Effector memory CD4-positive, alpha-beta T cell (primary cell): Measurements from ENCODE around the gene TNNC1.

Experiments used
- DNase-seq, 3 donors: peaks; one replicate each; pipeline ENCODE4 v3.0.0-alpha.2; 2020
- H3K27ac ChIP-seq: 2 replicates; pipeline ENCODE4 v1.7.0; 2013; ENCODE audit warnings: mild to moderate bottlenecking, low read length, moderate library complexity; ENCODE audit not compliant: insufficient read depth, poor library complexity, severe bottlenecking
- H3K27me3 ChIP-seq: replicated peaks from 2 replicates; pipeline ENCODE4 v1.7.0; 2013; ENCODE audit warnings: mild to moderate bottlenecking, low read length; ENCODE audit not compliant: insufficient read depth, control insufficient read depth, poor library complexity, severe bottlenecking
- H3K36me3 ChIP-seq: 2 replicates; pipeline ENCODE4 v1.7.0; 2013; ENCODE audit warnings: mild to moderate bottlenecking, low read length, moderate library complexity; ENCODE audit not compliant: control insufficient read depth, insufficient read depth
- H3K4me1 ChIP-seq: 2 replicates; pipeline ENCODE4 v1.7.0; 2013; ENCODE audit warnings: low read length, mild to moderate bottlenecking; ENCODE audit not compliant: control insufficient read depth, insufficient read depth, poor library complexity, severe bottlenecking
- H3K4me3 ChIP-seq: 2 replicates; pipeline ENCODE4 v1.7.0; 2013; ENCODE audit warnings: low read length, low read depth, mild to moderate bottlenecking; ENCODE audit not compliant: insufficient read depth, poor library complexity, severe bottlenecking
- H3K9me3 ChIP-seq: 2 replicates; pipeline ENCODE4 v1.7.0; 2013; ENCODE audit warnings: mild to moderate bottlenecking, low read length, moderate library complexity; ENCODE audit not compliant: control insufficient read depth
- total RNA-seq, 3 donors: gene quantifications; one replicate each; lab custom pipeline; 2026; lab: John Stamatoyannopoulos, UW

The TNNC1 gene
- 2.9 to 3.3 (median 3.2) reads per million in 3 donors for total RNA-seq

- Histone ChIP-seq H3K4me3 (peak within 1 kb of the TSS; percentile 47), H3K27ac (peak within 1 kb of the TSS; percentile 88), H3K4me1 (peaks cover 27% of the 10 kb centered on the region), H3K9me3 (no peaks in the 10 kb centered on the region), H3K27me3 (no peaks in the 10 kb centered on the region), H3K36me3 (peaks cover 10% of the 10 kb centered on the region)
- DNase-seq = no peak
Measured at GRCh38 chr3:52453496-52454249, at the start of gene TNNC1. TSS of gene TNNC1 (minus strand) at chr3:52454041. CDS start at chr3:52454015, 26 bp downstream.

- no peak overlapping the region for H3K27ac ChIP-seq
- H3K4me3 ChIP-seq = no peak overlapping the region
Measured at GRCh38 chr3:52502808-52503350, 49.0 kb upstream of the TNNC1 start.

GRCh38 chr3:52502001-52502400, 48.2 kb upstream of the TNNC1 start:
- H3K36me3 ChIP-seq = no peaks in the 10 kb centered on the region
- H3K4me1 ChIP-seq = no peaks in the 10 kb centered on the region
- no peaks in the 10 kb centered on the region for H3K27me3 ChIP-seq
- H3K4me3 ChIP-seq = no peak overlapping the region
- DNase-seq = no peak
- H3K27ac ChIP-seq = no peak overlapping the region
- H3K9me3 ChIP-seq = no peaks in the 10 kb centered on the region

More at GRCh38 chr3:52502808-52503350, 49.0 kb upstream of the TNNC1 start:
- Histone ChIP-seq H3K4me1 (no peaks in the 10 kb centered on the region), H3K36me3 (no peaks in the 10 kb centered on the region), H3K9me3 (no peaks in the 10 kb centered on the region), H3K27me3 (no peaks in the 10 kb centered on the region)
- no peak for DNase-seq

GRCh38 chr3:52501046-52501445, 47.2 kb upstream of the TNNC1 start:
- Histone ChIP-seq H3K27me3 (no peaks in the 10 kb centered on the region), H3K9me3 (no peaks in the 10 kb centered on the region), H3K36me3 (no peaks in the 10 kb centered on the region), H3K27ac (no peak overlapping the region), H3K4me1 (no peaks in the 10 kb centered on the region), H3K4me3 (no peak overlapping the region)
- no peak for DNase-seq

DNA sequence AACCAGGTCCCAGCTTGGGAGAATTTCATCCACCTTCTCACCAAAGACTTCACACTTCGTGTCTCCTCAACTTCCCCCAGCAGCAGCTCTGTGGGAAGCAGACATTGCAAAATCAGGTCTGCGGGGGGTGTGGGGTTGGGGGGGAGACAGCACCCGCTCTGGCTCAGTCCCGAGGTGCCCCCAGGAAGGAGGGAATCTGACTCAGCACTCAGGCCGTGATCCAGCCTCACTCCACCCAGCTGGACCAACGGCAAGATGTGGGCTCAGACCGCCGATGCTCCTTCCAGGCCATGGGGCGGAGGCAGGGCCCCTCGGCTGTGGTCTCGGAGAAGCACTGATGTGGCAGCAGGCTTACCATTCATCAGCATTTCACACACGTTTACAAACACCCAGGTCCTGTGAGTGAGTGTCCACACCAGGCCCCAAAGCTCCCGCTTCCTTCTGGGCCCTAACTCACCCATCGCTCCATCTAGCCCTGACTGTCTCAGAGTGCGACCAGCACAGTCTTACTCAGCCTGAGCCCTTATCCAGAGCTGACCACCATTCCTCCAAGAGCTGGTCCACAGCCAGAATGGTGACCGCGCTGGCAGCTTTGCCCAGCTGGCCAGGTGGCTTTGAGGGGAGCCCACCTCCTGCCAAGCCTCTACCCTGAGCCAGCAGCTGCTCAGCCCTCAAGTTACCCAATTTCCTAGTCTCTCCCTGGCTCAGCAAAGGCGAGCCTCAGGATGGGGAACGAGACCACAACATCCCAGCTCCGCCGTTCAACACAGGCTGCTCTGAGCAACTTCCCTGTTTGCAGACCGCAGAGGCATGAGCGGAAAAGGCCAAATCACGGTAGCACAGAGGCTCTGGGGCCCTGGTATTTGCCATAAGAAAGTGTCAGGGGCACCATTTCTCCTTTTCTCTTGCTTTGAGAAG, 44.6 kb upstream of the TNNC1 start:
- H3K4me3 ChIP-seq = no peak overlapping the region
- DNase-seq = no peak
- no peak overlapping the region for H3K27ac ChIP-seq
- no peaks in the 10 kb centered on the region for H3K4me1 ChIP-seq
- no peaks in the 10 kb centered on the region for H3K9me3 ChIP-seq
- peaks cover 4% of the 10 kb centered on the region for H3K36me3 ChIP-seq
- no peaks in the 10 kb centered on the region for H3K27me3 ChIP-seq

GRCh38 chr3:52495777-52496602, 42.1 kb upstream of the TNNC1 start:
- DNase-seq = no peak
- Histone ChIP-seq H3K27ac (no peak overlapping the region), H3K4me3 (no peak overlapping the region), H3K4me1 (no peaks in the 10 kb centered on the region), H3K27me3 (no peaks in the 10 kb centered on the region), H3K36me3 (peaks cover 23% of the 10 kb centered on the region), H3K9me3 (no peaks in the 10 kb centered on the region)

- no peak within 1 kb of the TSS for H3K4me3 ChIP-seq
- no peaks in the 10 kb centered on the region for H3K4me1 ChIP-seq
- H3K27ac ChIP-seq = no peak within 1 kb of the TSS
- H3K36me3 ChIP-seq = peaks cover 33% of the 10 kb centered on the region
- no peak for DNase-seq
- H3K27me3 ChIP-seq = no peaks in the 10 kb centered on the region
- H3K9me3 ChIP-seq = no peaks in the 10 kb centered on the region
Measured at GRCh38 chr3:52494886-52495495, 41.1 kb upstream of the TNNC1 start, which contains the start of gene STAB1. TSS of gene STAB1 (plus strand) at chr3:52495338. CDS start at chr3:52495414, 76 bp downstream.

- no peaks in the 10 kb centered on the region for H3K4me1 ChIP-seq
Measured at GRCh38 chr3:52494445-52494844, 40.6 kb upstream of the TNNC1 start.

More at GRCh38 chr3:52494445-52494844, 40.6 kb upstream of the TNNC1 start:
- no peak overlapping the region for H3K4me3 ChIP-seq
- no peaks in the 10 kb centered on the region for H3K27me3 ChIP-seq
- H3K36me3 ChIP-seq = peaks cover 38% of the 10 kb centered on the region
- no peaks in the 10 kb centered on the region for H3K9me3 ChIP-seq
- DNase-seq = no peak
- H3K27ac ChIP-seq = no peak overlapping the region
